C4-2B (cell line): Measurements from ENCODE around the gene ZBTB24.

ENCODE experiments used
- ZFX ChIP-seq: fragments of 450-650 bp; IDR thresholded peaks from 2 replicates; pipeline ENCODE4 v1.6.1; 2017
- TF ChIP-seq, protein P1 (sequence below): fragments of 450-650 bp; conservative IDR thresholded peaks from 2 replicates; pipeline ENCODE4 v1.5.1; 2017; ENCODE audit warnings: mild to moderate bottlenecking

DNA sequence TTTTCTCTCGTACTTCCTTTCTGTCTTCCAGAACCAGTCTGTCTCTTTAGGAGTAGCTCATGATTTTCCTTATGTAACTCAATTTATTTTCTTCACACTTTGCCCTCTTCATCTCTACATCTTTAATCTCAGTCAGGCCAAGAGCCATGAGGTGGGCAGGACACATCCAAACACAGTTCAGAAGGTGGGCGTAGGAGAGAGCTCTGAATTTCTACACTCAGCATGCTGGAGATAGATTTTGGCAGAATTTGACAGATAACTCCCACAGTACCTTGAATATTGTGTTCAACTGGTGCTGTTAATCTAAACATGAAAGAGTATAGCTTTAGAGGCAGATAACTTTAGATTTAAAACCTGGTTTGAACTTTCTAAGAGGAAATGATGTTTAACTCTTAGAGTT is 23.8 kb upstream of the ZBTB24 start:
- TF ChIP-seq, protein P1, sequence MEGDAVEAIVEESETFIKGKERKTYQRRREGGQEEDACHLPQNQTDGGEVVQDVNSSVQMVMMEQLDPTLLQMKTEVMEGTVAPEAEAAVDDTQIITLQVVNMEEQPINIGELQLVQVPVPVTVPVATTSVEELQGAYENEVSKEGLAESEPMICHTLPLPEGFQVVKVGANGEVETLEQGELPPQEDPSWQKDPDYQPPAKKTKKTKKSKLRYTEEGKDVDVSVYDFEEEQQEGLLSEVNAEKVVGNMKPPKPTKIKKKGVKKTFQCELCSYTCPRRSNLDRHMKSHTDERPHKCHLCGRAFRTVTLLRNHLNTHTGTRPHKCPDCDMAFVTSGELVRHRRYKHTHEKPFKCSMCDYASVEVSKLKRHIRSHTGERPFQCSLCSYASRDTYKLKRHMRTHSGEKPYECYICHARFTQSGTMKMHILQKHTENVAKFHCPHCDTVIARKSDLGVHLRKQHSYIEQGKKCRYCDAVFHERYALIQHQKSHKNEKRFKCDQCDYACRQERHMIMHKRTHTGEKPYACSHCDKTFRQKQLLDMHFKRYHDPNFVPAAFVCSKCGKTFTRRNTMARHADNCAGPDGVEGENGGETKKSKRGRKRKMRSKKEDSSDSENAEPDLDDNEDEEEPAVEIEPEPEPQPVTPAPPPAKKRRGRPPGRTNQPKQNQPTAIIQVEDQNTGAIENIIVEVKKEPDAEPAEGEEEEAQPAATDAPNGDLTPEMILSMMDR, result no peak
- no peak for TF ChIP-seq ZFX
